Measurements from ENCODE around the gene AKNAD1. TPM values are rescaled to one million over a fixed set of nuclear protein-coding genes. Genes with fewer than 3 reads are reported as not detected.

AKNAD1 gene
- total and polyA plus RNA-seq, 2 of the 4 experiments (the other 2 are of a cell fraction): 0.07 to 0.18 TPM

GRCh38 chr1:108808438-108808837 lies 48.5 kb downstream of the AKNAD1 start:
- no peak overlapping the region; the same call in 1 of the 2 replicates for H3K18ac ChIP-seq (ENCODE audit: low read depth, low read length)
- no peak overlapping the region; the same call in 1 of the 2 replicates for H3K56ac ChIP-seq (ENCODE audit: extremely low read depth, insufficient read depth, low read length)
- dilution Hi-C loops (cut with HindIII; ENCODE audit: low sequenced_read_pairs, unreplicated experiment): no loop called here
- no peaks in the 10 kb centered on the region for H3K4me1 ChIP-seq (ENCODE audit: control insufficient read depth, insufficient read depth, low read length)
- H3K14ac ChIP-seq (replicated peaks; ENCODE audit: low read depth, low read length): no peak overlapping the region
- no peak overlapping the region for H4K5ac ChIP-seq (ENCODE audit: low read depth, low read length)
- H2BK15ac ChIP-seq (ENCODE audit: low read depth, low read length): no peak overlapping the region
- peaks cover 22% of the 10 kb centered on the region for H3K36me3 ChIP-seq (ENCODE audit: control insufficient read depth, insufficient read depth, low read length)
- no peak overlapping the region for H4K8ac ChIP-seq (ENCODE audit: low read depth in 2 of 2, low read length in 2 of 2)
- no peak overlapping the region for H3K9ac ChIP-seq (ENCODE audit: low read depth, low read length)
- ChIA-PET POLR2A (ENCODE audit: unreplicated experiment) (no interaction called here), CTCF (no interaction called here)
- H3K9me3 ChIP-seq (ENCODE audit: control insufficient read depth, insufficient read depth, low read length): no peaks in the 10 kb centered on the region
- H3K4me2 ChIP-seq (ENCODE audit: low read depth, low read length): no peak overlapping the region
- H3K23ac ChIP-seq (ENCODE audit: low read depth, low read length): no peak overlapping the region
- H2BK5ac ChIP-seq (ENCODE audit: low read depth, low read length, poor library complexity, severe bottlenecking): no peak overlapping the region
- ATAC-seq (ENCODE audit: low read depth): no peak
- H4K91ac ChIP-seq (ENCODE audit: insufficient read depth, low read depth, low read length): no peak overlapping the region
- peak; percentile 34 for TF ChIP-seq MAFK (IDR thresholded peaks at IDR 0.05; ENCODE audit: low read depth, low read length)
- no peak for TF ChIP-seq USF2 (IDR thresholded peaks at IDR 0.05; ENCODE audit: low read depth, low read length)
- no peak for DNase-seq
- peaks cover 0 to 3% of the 10 kb centered on the region in 2 experiments; a peak in 2 of 4 replicates for H3K79me1 ChIP-seq (ENCODE audit: low read depth in 1 of 2, low read length in 2 of 2)
- H2BK20ac ChIP-seq (ENCODE audit: low read depth, low read length): no peak overlapping the region
- H3K9me1 ChIP-seq (ENCODE audit: insufficient read depth, low read length): 0 out of 2 replicates have a peak, but pooled peaks cover 3% of the 10 kb centered on the region
- no TSS peak for BruUV-seq (replicated peaks)
- H3K4ac ChIP-seq (ENCODE audit: low read depth, low read length): no peak overlapping the region
- H3K27ac ChIP-seq (ENCODE audit: insufficient read depth, low read length): no peak overlapping the region
- H2AFZ ChIP-seq (replicated peaks; ENCODE audit: low read length, poor library complexity): no peak overlapping the region
- intact Hi-C loops (cut with micrococcal nuclease): loop anchor here (10.0 kb wide), 1 partner anchor 114 kb away; the partner anchor contains the start of gene PRPF38B
- WGBS, 2 experiments (ENCODE audit: extremely low coverage in 2 of 2, insufficient read length in 1 of 2): no CpG with 5 or more reads among the region's 4 CpGs
- no peak overlapping the region for H2BK120ac ChIP-seq (ENCODE audit: low read depth, low read length)
- H3K4me3 ChIP-seq (ENCODE audit: insufficient read depth, low read depth, low read length): no peak overlapping the region
- H3K27me3 ChIP-seq (ENCODE audit: control insufficient read depth, insufficient read depth, low read length): no peaks in the 10 kb centered on the region
- H2AK9ac ChIP-seq (replicated peaks; ENCODE audit: low read depth, low read length, poor library complexity): no peak overlapping the region
- in situ Hi-C loops (cut with MboI; ENCODE audit: low sequenced_read_pairs): no loop called here
- no peaks in the 10 kb centered on the region for H4K20me1 ChIP-seq (ENCODE audit: insufficient read depth, low read length)
- no peak overlapping the region for H2AK5ac ChIP-seq (ENCODE audit: low read depth, low read length)

Data from IMR-90 (cell line).